ENCODE data around the gene ABL2. TPM values are rescaled to one million over a fixed set of nuclear protein-coding genes. Genes with fewer than 3 reads are reported as not detected.

The ABL2 gene
- total and polyA plus RNA-seq, 2 donors (not counting 1 experiment from before 2014, with no cell fraction given): 2.6 to 20.0 TPM

- no peaks in the 10 kb centered on the region for H3K27me3 ChIP-seq (replicated peaks in 1 of 4; ENCODE audit: control extremely low read depth in 1 of 4, control insufficient read depth in 3 of 4, insufficient read depth in 4 of 4, low read length in 3 of 4)
- H3K4me1 ChIP-seq (ENCODE audit: control insufficient read depth in 2 of 2, insufficient read depth in 2 of 2, low read length in 2 of 2): no peaks in the 10 kb centered on the region
- ATAC-seq (ENCODE audit: low read depth): no peak
- H3K9ac ChIP-seq (ENCODE audit: low read length): no peak overlapping the region
- H2AFZ ChIP-seq (ENCODE audit: insufficient read depth, low read depth, low read length, poor library complexity, severe bottlenecking): no peak overlapping the region
- DNase-seq: no peak
- peaks cover 0 to 2% (median 0%) of the 10 kb centered on the region in 3 donors for H3K9me3 ChIP-seq (ENCODE audit: control extremely low read depth in 1 of 3, control insufficient read depth in 2 of 3, insufficient read depth in 1 of 3, low read length in 2 of 3)
- POLR2A ChIA-PET: no interaction called here
- Mint-ChIP-seq H3K9me3 (ENCODE audit: insufficient read depth) (no peaks in the 10 kb centered on the region), H3K27me3 (no peaks in the 10 kb centered on the region), H3K4me3 (no peak overlapping the region), H3K27ac (no peak overlapping the region), H3K4me1 (no peaks in the 10 kb centered on the region)
- no peak for TF ChIP-seq EZH2 (IDR thresholded peaks at IDR 0.05; ENCODE audit: borderline replicate concordance, insufficient read depth, low read depth, low read length, poor library complexity, severe bottlenecking)
- TF ChIP-seq, protein P1, sequence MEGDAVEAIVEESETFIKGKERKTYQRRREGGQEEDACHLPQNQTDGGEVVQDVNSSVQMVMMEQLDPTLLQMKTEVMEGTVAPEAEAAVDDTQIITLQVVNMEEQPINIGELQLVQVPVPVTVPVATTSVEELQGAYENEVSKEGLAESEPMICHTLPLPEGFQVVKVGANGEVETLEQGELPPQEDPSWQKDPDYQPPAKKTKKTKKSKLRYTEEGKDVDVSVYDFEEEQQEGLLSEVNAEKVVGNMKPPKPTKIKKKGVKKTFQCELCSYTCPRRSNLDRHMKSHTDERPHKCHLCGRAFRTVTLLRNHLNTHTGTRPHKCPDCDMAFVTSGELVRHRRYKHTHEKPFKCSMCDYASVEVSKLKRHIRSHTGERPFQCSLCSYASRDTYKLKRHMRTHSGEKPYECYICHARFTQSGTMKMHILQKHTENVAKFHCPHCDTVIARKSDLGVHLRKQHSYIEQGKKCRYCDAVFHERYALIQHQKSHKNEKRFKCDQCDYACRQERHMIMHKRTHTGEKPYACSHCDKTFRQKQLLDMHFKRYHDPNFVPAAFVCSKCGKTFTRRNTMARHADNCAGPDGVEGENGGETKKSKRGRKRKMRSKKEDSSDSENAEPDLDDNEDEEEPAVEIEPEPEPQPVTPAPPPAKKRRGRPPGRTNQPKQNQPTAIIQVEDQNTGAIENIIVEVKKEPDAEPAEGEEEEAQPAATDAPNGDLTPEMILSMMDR (IDR thresholded peaks at IDR 0.05): no peak
- H4K20me1 ChIP-seq (ENCODE audit: control insufficient read depth, insufficient read depth, low read length, poor library complexity, severe bottlenecking): no peaks in the 10 kb centered on the region
- 100% methylated on average over 1 of the region's 8 CpGs for WGBS (ENCODE audit: insufficient coverage)
- CTCF ChIA-PET: no interaction called here
- intact Hi-C loops (cut with micrococcal nuclease): no loop called here
- H3K79me2 ChIP-seq (ENCODE audit: control insufficient read depth, insufficient read depth, low read length): no peaks in the 10 kb centered on the region
- H3K36me3 ChIP-seq (replicated peaks in 1 of 2; ENCODE audit: control extremely low read depth in 1 of 2, control insufficient read depth in 1 of 2, extremely low read depth in 1 of 2, insufficient read depth in 2 of 2, low read length in 1 of 2): peaks cover 0 to 24% of the 10 kb centered on the region in 2 experiments
- H3K4me2 ChIP-seq (replicated peaks; ENCODE audit: low read depth, low read length, poor library complexity, severe bottlenecking): no peak overlapping the region
- H3K4me3 ChIP-seq (ENCODE audit: control extremely low read depth in 1 of 5, extremely low read depth in 1 of 5, insufficient read depth in 1 of 5, low read depth in 2 of 5, low read length in 4 of 5): no peak overlapping the region
- H3K27ac ChIP-seq (ENCODE audit: low read length in 2 of 2): no peak overlapping the region
Measured at GRCh38 chr1:179061360-179062282, 167.9 kb downstream of the ABL2 start.

Data from B cell (primary cell).